Pancreas (tissue), 10 donors: ENCODE results near the gene NRTN. TPM values are rescaled to one million over a fixed set of nuclear protein-coding genes. Genes with fewer than 3 reads are reported as not detected.
"Not testable (repeated sequence)": the region's sequence is repeated elsewhere in the genome, so short reads cannot be mapped to it uniquely, and the experiment has no call there.

Experiments
- ATAC-seq, 4 donors: fragments of 200-7000 bp; cut with Tn5 transposase; one replicate each; pipeline versions ENCODE4 v1.8.0 to v1.9.1; 2020; ENCODE audit warnings: mild to moderate bottlenecking in 4 of 4, moderate library complexity in 4 of 4
- DNase-seq, 6 donors: peaks; one replicate each; pipeline ENCODE4 v3.0.0-alpha.2; 2020
- FAIRE-seq: peaks from 2 replicates; lab custom pipeline; 2012; peaks lifted over from hg19 to GRCh38; lab: Jason Lieb, UNC
- H3K27ac ChIP-seq, 4 donors: fragments of 200-600 bp; sonication (generic); 1 replicate in 3 of 4; 2 replicates in 1 of 4; pipeline versions ENCODE4 v1.5.0 to v1.8.0; 2020
- H3K27me3 ChIP-seq, 4 donors: fragments of 200-600 bp; one replicate each; pipeline ENCODE4 v1.8.0; 2021
- H3K36me3 ChIP-seq, 3 donors: fragments of 200-600 bp; sonication (generic) in 1 of 3; one replicate each; pipeline versions ENCODE4 v1.5.0 to v1.8.0; 2020 to 2021
- H3K4me1 ChIP-seq, 3 donors: fragments of 200-600 bp; one replicate each; pipeline ENCODE4 v1.8.0; 2021
- H3K4me3 ChIP-seq, 4 donors: fragments of 200-600 bp; sonication (generic) in 2 of 4; one replicate each; pipeline versions ENCODE4 v1.5.0 to v1.8.0; 2020 to 2021
- H3K9me3 ChIP-seq, 4 donors: fragments of 200-600 bp; one replicate each; pipeline ENCODE4 v1.8.0; 2021
- WGBS, 2 donors: extraction: QIAGEN DNeasy Blood & Tissue Kit; methylation state at CpG; one replicate each; pipeline ENCODE4 v1.1.7; 2013; 5-methylcytosine and 5-hydroxymethylcytosine counted together
- intact Hi-C, 3 donors: fragments of 100-400 bp; cut with DNase I; formaldehyde crosslinking; loops; one replicate each; pipeline versions ENCODE4 v1.11.1 to v1.14.2; 2022
- polyA plus RNA-seq, 2 donors: library from polyadenylated mRNA; stranded (reverse); fragments of 200-250 nt; gene quantifications; one replicate each; pipeline ENCODE4 v1.2.3, GENCODE V29; 2013
- total RNA-seq, 6 donors: library from RNA; stranded (reverse); fragmentation: NEBNext Ultra II Directional in 4 of 6; extraction: Animal tissue kit (Norgen Biotek cat#: 25700) in 4 of 6; gene quantifications; one replicate each; pipeline versions ENCODE4 v1.2.1 to v1.2.4, GENCODE V29; 2021 to 2023
- TF ChIP-seq, protein P1 (sequence below), 4 donors: fragments of 200-600 bp; sonication (generic) in 3 of 4; IDR thresholded peaks; one replicate each; pipeline versions ENCODE4 v1.5.0 to v1.8.0; 2021; ENCODE audit warnings: antibody characterized with exemption in 4 of 4
- donor health status: healthy with polysubstance abuse.
- donor health status: DM: no; HTN: no; CAD: no; lungs with moderate emphysema.
- donor health status: DM: no; HTN: no; CAD: no.
- donor health status: control.
- donor health status: control.
- donor health status: Bipolar disorder and iron deficiency.
- donor health status: DM: yes; HTN: yes; CAD: no.
- donor health status: DM: no; HTN: no; CAD: no.
- donor health status: DM: no; HTN: no; CAD: no.
- donor health status: DM: yes; HTN: yes; CAD: no.

NRTN gene
- total and polyA plus RNA-seq, 8 donors: 5.0 to 15.2 (median 9.8) TPM

DNA sequence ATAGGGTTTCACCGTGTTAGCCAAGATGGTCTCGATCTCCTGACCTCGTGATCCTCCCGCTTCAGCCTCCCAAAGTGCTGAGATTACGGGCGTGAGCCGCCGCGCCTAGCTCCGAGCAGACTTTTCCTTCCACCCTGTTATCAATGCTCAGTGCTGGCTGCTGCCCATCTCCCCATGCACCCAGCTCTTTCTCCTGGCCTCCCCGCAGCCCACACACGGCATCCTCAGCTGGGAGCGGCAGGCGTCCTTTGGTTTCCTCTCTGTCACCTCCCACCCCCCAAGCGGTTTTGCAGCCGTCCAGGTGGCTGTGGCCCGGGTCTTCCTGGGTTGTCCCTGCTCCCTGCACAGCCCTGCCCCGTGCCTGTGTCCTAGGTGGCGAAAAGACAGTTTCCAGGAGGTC lies 32.5 kb upstream of the NRTN start:
- Histone ChIP-seq H3K9me3 (no peaks in the 10 kb centered on the region), H3K4me1 (no peaks in the 10 kb centered on the region), H3K27ac (no peak overlapping the region), H3K4me3 (no peak overlapping the region), H3K27me3 (no peaks in the 10 kb centered on the region), H3K36me3 (no peaks in the 10 kb centered on the region)
- DNase-seq: no peak
- FAIRE-seq: no peak
- intact Hi-C loops: loop anchor here in 1 of 3 donors (10.0 kb wide), 1 partner anchor 252 kb away; no protein-coding TSS in a partner anchor
- ATAC-seq: no peak
- TF ChIP-seq, protein P1, sequence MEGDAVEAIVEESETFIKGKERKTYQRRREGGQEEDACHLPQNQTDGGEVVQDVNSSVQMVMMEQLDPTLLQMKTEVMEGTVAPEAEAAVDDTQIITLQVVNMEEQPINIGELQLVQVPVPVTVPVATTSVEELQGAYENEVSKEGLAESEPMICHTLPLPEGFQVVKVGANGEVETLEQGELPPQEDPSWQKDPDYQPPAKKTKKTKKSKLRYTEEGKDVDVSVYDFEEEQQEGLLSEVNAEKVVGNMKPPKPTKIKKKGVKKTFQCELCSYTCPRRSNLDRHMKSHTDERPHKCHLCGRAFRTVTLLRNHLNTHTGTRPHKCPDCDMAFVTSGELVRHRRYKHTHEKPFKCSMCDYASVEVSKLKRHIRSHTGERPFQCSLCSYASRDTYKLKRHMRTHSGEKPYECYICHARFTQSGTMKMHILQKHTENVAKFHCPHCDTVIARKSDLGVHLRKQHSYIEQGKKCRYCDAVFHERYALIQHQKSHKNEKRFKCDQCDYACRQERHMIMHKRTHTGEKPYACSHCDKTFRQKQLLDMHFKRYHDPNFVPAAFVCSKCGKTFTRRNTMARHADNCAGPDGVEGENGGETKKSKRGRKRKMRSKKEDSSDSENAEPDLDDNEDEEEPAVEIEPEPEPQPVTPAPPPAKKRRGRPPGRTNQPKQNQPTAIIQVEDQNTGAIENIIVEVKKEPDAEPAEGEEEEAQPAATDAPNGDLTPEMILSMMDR (IDR thresholded peaks at IDR 0.05): no peak
- 73 to 81% methylated on average over 19 of the region's 19 CpGs for WGBS, 2 donors

DNA sequence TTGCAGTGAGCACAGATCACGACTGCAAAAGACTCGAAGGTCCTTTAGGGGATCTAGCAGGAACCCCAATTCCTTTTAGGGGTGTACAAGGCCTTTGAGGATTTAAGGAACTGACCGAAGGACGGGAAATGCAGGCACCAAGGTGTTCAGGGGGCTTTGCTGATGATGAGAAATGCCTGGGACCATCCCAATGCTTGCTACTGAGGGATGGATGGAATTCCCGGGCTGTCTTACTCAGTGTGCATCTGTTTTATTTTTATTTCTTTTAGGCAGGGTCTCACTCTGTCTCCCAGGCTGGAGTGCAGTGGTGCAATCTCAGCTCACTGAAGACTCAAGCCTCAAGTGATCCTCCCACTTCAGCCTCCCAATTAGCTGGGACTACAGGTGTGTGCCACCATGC lies 31.6 kb upstream of the NRTN start:
- Histone ChIP-seq H3K4me1 (no peaks in the 10 kb centered on the region), H3K9me3 (no peaks in the 10 kb centered on the region), H3K4me3 (no peak overlapping the region), H3K27me3 (no peaks in the 10 kb centered on the region), H3K27ac (no peak overlapping the region), H3K36me3 (no peaks in the 10 kb centered on the region)
- ATAC-seq: no peak
- FAIRE-seq: no peak
- 69 to 74% methylated on average over 5 of the region's 5 CpGs for WGBS, 2 donors
- intact Hi-C loops: loop anchor here in 1 of 3 donors (10.0 kb wide), 1 partner anchor 252 kb away; no protein-coding TSS in a partner anchor
- TF ChIP-seq, protein P1 (IDR thresholded peaks at IDR 0.05): no peak
- no peak for DNase-seq

DNA sequence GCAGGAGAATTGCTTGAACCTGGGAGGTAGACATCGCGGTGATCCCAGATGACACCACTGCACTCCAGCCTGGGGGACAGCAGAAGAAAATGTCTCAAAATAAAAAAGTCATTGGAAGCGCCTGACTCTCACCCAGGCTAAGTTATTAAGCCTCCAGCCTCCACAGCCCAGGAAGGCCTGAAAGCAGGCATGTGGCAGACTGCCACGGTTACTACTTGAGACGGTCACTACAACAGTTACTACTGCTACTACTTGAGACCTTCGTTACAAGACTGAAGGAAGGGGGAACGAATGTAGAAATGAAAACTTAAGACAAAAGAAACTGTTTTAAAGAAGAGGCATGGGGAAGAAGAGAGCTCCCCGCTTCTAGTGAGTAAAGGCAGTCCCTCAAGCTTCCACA lies 29.9 kb upstream of the NRTN start:
- TF ChIP-seq, protein P1 (IDR thresholded peaks at IDR 0.05): no peak
- FAIRE-seq: no peak
- Histone ChIP-seq H3K4me3 (no peak overlapping the region), H3K4me1 (no peaks in the 10 kb centered on the region), H3K27me3 (no peaks in the 10 kb centered on the region), H3K9me3 (no peaks in the 10 kb centered on the region), H3K27ac (no peak overlapping the region), H3K36me3 (no peaks in the 10 kb centered on the region)
- intact Hi-C loops: loop anchor here in 1 of 3 donors (10.0 kb wide), 1 partner anchor 250 kb away; no protein-coding TSS in a partner anchor
- no peak for DNase-seq
- 78 to 81% methylated on average over 8 of the region's 8 CpGs for WGBS, 2 donors
- no peak for ATAC-seq

DNA sequence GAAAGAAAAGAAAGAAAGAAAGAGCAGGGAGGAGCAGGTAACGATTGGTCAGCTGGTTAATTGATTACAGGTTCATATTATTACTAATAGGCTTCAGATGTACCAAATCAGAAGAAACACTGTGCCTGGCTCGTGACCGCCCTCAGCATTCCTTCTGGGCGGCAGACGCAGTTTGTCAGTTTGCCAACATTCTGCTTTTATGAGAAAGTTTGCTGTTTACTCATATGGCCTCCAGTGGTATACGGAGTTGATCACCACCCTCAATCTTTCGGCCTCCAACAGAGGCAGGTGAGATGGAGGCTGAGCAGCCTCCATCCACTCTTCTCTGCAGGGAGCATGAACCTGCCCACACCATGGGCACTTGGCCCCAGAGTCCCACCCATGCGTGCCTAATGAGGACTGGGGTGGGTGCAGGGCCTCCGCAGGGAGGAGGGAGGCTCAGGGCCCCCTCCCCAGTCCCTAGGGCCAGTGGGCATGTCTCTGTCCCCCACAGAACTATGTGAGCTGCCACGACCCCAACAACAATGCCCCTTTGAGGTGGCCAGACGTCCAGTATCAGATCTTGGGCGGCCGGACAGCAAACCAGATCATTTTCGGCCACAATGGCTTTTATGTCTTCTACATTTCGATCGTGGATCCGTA lies 29.1 kb upstream of the NRTN start:
- intact Hi-C loops: loop anchor here in 1 of 3 donors (10.0 kb wide), 1 partner anchor 249 kb away; no protein-coding TSS in a partner anchor
- ATAC-seq (peak in 3 of 4 donors; percentile 27 to 50 (median 34)), DNase-seq (no peak), FAIRE-seq (no peak)
- H3K4me1 ChIP-seq: no peaks in the 10 kb centered on the region
- no peak overlapping the region for H3K4me3 ChIP-seq
- no peaks in the 10 kb centered on the region for H3K27me3 ChIP-seq
- H3K9me3 ChIP-seq: no peaks in the 10 kb centered on the region
- no peaks in the 10 kb centered on the region for H3K36me3 ChIP-seq
- H3K27ac ChIP-seq: no peak overlapping the region
- TF ChIP-seq, protein P1 (IDR thresholded peaks at IDR 0.05): no peak
- 55% methylated on average over 17 of the region's 17 CpGs for WGBS, 2 donors

DNA sequence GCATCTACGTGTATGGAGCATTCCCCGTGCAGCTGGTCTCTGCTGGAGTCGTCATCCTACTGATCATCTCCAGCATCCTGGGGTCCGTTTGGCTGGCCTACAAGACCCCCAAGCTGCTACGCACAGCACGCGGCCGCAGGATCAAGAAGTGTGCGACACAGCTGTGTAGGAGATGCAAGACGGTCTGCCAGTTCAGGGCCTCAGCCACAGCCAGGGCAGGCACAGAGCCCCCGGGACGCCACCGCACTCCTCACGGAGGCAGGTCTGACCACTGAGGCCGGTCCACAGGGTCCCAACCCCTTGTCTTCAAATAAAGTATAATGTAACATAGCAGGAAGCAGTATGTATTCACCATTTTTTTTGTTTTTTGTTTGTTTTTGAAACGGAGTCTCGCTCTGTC lies 26.5 kb upstream of the NRTN start:
- H3K27ac ChIP-seq: no peak overlapping the region
- no peak for ATAC-seq
- TF ChIP-seq, protein P1 (IDR thresholded peaks at IDR 0.05): no peak
- 89 to 90% methylated on average over 17 of the region's 17 CpGs for WGBS, 2 donors
- no peak for DNase-seq
- H3K4me3 ChIP-seq: no peak overlapping the region
- no peaks in the 10 kb centered on the region for H3K36me3 ChIP-seq
- intact Hi-C loops: loop anchor here in 1 of 3 donors (10.0 kb wide), 1 partner anchor 246 kb away; no protein-coding TSS in a partner anchor
- H3K27me3 ChIP-seq: no peaks in the 10 kb centered on the region
- no peak for FAIRE-seq
- no peaks in the 10 kb centered on the region for H3K9me3 ChIP-seq
- H3K4me1 ChIP-seq: no peaks in the 10 kb centered on the region

DNA sequence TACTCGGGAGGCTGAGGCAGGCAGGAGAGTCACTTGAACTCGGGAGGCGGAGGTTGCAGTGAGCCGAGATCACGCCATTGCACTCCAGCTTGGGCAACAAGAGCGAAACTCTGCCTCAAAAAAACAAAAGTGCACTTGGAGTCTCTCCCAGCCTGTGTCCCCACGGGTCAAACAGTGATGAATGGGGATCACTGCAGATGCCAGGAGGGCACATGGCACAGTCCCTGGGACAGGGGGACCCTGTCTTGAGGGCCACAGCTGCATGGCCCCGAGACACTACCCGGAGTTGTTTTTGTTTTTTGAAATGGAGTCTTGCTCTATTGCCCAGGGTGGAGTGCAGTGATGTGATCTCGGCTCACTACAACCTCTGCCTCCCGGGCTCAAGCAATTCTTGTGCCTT lies 24.0 kb upstream of the NRTN start:
- H3K9me3 ChIP-seq, DNase-seq, H3K4me3 ChIP-seq, intact Hi-C loops, H3K4me1 ChIP-seq, H3K27ac ChIP-seq, H3K27me3 ChIP-seq, FAIRE-seq, ATAC-seq: not testable (repeated sequence)
- 78 to 80% methylated on average over 11 of the region's 11 CpGs for WGBS, 2 donors
- peaks cover 0 to 14% (median 4%) of the 10 kb centered on the region in 3 donors for H3K36me3 ChIP-seq
